NCI-H1417 (cell line): ENCODE measurements around the gene UMAD1.

Experiments
- DNase-seq, 3 experiments: peaks; one replicate each; lab custom pipeline; 2025; lab: John Stamatoyannopoulos, UW

Gene UMAD1

GRCh38 chr7:7764520-7765396 is 124.2 kb downstream of the UMAD1 start:
- DNase-seq: no peak

DNA sequence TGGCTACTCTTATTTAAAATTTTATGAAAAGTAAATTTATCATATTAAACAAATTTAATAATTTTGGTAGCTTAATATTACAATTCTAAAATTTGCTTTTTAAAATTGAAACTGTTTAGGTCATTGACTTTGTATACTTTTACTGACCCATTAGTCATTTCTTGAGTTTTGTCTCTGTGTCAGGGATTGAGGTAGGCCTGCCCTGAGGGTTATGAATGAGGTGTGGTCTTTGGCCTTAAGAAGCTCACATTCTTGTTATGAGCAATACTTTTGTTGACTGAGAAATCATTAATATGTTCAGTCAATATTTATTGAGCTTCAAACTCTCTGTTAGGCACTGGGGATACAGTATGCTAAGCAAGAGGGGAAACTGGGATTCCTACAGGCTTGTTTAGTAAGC is 124.9 kb downstream of the UMAD1 start:
- no peak for DNase-seq

- no peak for DNase-seq
These were observed 126.1 kb downstream of the UMAD1 start for GRCh38 chr7:7766671-7767070.

DNA sequence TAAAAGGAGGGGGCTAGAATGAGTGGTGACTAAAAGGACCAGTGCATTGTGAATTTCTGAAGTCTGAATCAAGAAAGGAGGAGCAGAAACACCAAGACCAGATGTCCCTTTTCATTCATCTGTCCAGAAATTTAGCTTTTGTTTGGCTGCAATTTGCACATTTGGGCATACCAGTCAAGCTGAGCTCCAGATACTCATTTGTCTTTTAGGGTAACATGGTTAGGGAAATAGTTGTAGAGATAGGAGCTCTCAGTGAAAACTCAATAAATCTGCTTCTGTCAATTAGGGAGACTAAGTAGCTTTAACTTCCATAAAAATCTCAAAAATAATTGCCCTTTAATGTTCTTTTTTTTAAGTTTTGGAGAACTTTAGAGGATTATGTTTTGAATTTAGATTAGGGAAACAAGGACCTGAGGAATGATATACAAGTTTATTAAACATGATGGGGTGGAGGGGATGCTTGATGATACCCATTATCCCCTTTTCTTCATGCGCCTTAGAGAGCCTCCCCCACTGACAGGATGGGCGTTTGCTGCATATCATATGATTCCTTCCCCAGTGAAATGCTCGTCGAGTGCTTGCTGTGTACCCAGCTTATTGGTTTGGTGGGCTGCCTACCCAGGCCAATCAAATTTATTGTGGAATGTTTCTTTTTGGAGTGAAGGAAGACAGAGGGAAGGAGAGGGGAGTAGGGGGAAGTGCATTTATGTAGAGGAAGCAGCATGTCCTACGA is 128.6 kb downstream of the UMAD1 start:
- DNase-seq: no peak

DNA sequence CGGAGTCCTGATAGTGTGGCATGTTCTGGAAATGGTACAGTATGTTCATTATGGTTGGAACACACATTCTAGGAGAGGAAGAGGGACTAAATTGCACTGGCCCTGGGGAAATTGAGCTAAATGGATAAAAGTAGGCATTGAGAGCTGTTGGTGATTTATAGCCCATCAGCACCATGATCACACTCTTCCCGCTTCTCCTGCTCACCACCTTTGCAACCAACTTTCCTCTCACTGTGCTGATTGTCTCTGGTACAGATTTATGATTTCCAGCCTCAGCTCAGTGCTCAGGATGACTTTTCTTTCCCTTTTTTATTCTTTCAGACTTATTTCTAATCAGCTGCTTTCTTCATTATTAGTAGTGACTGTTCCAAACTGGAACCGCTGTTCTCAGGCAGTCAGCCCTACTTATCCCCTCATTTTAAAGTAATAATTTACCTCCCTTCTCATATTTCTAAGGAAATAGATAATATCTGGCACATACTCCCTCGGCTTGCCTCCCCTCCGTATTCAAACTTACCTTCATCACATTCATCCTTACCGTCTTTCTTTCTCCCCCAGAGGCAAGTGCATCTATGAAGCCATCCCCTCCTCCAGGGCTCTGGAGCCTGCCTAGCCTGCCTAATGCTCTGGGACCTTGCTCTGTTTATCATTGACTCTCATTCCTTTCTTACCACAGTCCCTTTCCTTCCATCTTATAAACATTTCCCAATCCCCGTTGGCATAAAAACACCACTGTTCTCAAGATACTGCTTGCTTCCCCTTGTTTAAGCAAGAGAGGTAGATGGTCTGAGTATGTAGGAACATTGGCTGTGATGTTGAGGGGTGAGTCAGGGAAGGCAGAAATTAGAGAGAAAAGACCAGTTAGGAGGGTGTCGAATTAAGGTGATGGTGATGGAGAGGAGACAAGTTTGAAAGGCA is 129.4 kb downstream of the UMAD1 start:
- DNase-seq: peak in 1 of 3 experiments; percentile 20

DNA sequence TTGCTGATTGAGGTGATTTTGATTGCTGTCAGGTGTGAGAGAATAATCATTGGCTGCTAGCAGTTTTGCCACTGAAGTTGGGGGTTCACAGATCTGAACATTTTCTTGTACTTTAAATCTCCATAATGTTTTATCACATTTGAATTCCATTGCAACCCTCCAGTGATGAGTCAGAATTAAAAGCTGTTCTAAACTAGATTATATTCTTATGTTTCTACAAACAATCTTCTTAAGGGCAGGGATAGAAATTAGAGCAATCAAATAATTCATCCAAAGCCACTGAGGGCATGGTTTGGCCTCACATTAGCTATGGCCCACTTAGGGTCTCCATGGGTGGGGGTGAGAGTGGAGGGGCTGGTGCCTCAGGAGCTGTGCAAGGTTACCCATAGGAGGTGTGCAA is 130.9 kb downstream of the UMAD1 start:
- DNase-seq: no peak

DNA sequence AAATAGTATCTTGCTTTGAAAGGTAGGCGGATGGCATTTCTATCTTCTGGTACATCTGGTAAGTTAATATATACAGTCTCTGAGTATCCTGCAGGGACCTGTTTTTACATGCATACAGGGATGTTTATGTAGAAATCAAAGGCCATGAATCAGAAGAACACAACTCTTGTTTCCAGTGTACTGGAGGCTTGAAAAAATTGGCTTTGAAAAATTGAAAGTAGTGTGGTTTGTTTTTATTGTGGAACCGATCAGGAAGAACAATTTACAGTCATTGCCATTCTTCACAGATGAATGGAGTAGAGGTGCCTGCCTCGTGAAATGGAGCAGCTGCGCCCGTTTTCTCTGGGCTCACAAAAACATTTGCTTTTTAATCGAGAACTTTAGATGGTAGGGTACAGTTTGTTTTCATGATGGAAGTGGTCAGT is 131.9 kb downstream of the UMAD1 start:
- peak; percentile 55 to 78 (median 55) for DNase-seq

DNA sequence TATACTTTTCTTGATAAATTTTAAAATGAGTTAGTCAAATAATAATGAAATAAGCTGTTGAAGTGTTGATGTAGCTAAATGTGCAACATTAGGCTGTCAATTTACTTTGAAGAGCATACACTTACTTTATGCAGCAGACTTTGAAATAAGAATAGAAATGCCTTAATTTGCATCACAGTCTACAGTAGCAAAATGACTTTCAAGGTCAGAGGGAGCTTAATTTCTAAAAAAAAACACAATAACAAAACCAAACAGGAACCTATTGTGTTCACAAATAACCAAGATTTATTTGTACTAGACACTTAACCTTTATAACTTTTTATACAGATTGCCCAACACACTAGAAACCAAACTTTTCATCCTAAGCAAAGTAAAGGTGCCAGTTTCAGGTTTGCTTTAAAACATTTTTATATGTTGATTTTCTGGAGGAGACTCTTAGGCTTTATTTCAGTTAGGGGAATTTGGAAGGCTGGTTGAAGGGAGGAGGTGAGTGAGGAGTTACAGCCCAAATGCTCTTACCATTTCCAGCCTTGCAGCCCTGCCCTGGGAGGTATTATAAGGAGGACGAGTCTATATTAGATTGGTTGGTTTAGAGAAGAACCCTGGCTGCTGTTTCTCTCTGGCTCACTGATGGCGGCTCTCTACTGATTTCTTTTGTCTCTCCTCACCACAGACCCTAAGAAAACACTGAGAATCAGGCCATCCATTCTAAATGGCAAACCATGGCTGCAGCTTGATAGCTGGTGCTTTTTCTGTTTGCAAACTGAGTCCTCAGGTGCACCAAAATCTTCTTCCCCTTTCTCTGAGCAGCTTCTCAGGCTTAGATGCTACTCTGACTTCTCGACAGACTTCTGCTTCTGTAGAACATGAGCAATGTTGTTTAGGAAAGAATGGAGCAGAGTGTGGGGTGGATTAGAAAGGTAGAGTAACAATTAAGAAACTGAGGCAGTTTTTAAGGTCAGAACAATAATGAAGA is 133.1 kb downstream of the UMAD1 start:
- peak in 1 of 3 experiments; percentile 39 for DNase-seq

- no peak for DNase-seq
These were observed 139.3 kb downstream of the UMAD1 start for GRCh38 chr7:7779888-7780287.

DNA sequence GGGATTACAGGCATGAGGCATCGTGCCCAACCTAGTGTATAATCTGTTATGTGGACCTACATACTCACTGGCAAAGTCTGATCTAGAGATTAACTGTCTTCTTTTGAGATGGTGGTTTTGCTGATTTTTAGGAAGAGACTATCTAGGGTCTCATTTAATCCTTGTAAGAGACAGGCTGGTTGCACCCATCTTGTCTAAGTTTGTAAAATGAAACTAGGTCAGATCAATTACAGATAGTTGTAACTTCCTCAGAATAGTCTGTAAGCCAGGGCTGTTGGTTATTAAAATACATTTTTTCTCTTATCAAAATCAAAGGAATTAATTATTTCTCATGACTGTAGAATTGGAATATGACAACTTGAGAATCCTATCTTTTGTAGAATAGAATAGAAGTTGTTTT is 142.4 kb downstream of the UMAD1 start:
- DNase-seq: no peak

- no peak for DNase-seq
These were observed 144.9 kb downstream of the UMAD1 start for GRCh38 chr7:7785344-7785973.

DNA sequence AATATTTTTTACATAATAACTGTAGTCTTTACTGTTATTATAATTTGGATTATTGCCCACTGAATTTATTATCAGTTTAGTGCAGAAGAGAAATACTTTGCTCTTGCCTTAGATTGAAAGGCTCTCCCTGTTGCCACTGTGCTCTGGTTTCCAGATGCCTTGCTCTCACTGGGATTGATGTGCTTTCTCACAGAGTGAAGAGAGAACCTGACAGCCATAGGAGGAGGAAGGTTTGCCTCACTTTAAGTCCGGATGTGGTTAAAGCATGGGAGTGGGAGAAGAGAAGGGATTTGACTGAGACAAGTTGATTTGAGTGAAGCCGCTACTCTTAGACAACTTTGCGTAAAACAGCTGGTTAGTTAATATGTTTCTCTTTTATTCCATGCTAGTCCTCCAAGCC is 146.0 kb downstream of the UMAD1 start:
- DNase-seq: no peak

DNA sequence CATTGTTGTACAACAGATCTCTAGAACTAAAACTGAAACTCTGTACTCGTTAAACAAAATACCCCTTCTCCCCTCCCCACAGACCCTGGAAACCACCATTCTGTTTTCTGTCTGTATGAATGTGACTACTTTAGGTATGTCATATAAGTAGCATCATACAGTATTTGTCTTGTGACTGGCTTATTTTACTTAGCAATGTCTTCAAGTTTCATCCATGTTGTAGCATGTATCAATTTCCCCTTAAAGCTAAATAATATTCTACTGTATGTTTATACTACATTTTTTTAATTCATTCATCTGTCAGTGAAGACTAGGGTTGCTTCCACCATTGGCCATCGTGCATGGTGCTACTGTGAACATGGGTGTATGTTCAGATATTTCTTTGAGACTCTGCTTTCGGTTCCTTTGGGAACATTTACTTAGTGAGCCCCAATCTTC is 149.0 kb downstream of the UMAD1 start:
- no peak for DNase-seq

DNA sequence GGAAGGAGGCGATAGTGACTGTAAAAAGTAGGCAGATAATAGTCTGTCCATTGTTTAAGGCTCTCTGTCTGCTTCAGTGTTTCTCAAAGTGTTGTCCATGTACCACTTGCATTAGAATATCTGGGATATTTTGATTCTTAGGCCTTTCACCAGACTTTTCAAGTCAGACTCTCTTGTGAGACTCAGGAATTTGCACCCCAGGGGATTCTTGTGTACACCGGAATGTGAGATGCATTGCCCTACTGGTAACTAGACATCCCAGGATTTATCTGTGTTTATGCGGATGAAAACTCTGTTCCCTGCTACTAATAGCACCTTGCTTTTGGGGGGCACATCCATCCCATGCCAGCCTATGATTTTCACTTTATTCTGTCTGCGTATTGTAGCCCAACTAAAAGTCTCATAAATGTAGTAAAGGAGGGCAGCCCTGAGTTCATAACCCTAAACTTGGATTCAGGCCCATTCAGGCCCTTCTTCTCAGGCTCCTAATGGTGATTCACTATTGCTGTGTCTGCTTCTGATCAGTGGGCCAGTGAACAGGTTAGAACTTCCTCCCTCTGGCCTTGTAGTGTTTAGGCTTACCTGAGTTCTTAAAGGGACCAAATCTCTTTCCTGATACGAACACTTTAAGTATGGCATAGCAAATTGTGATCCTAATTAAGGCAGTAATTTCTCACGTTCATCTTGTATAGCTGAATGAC is 149.6 kb downstream of the UMAD1 start:
- DNase-seq: no peak

DNA sequence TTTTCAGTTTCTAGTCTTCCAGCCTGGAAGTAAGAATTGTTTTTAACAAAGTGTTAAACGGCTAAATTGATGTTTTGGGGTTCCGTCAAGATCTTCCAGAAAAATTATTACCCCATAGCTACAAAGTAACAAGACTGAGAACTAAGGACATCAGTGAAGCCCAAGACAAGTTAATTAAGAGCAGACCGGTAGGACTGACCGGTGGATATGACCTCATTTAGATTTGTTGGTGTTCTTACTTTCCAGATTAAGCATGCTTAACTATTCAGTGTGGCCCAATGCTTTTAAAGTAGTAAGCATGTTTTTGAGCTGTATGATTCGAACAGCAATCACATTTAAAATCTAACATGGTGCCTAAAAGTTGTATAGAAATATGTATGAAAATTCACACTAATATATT is 151.0 kb downstream of the UMAD1 start:
- DNase-seq: no peak

GRCh38 chr7:7792056-7792455 is 151.5 kb downstream of the UMAD1 start:
- no peak for DNase-seq

DNA sequence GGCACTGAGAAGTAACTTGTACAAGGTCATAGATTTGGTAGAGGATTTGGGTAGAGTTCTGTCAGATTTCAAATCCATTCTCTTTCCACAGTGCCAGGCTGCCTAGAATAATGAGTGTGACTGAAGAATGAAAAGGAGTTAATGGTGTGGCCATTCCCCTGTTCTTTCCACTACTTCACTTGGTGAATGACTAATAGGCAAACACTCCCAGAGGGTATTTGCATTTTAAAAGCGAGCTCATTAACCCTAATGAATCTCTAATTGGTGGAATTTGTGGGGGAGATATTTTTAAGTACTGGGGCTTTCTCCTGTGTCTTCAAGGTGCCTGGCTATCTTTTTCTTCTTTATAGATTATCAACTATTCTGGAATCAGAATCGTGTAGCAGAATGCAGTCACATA is 152.7 kb downstream of the UMAD1 start:
- no peak for DNase-seq

DNA sequence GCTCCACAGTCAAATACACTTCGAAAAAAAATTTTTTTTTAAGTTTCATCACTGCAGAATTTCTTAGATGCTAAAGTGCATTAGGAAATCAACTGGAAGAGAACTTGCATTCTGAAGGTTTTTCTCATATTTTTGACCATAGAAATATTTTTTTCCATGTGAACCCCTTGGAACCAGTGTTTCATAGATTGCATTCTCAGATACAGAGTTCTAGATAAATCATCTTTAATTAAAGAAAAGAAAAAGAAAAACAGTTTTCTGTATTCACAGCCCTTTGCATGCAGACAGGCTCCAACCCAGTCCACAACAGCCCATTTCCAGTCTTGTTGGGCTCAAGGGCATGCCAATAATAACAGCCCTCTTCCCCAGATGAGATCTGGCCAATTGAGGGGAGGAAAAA is 153.4 kb downstream of the UMAD1 start:
- no peak for DNase-seq

DNA sequence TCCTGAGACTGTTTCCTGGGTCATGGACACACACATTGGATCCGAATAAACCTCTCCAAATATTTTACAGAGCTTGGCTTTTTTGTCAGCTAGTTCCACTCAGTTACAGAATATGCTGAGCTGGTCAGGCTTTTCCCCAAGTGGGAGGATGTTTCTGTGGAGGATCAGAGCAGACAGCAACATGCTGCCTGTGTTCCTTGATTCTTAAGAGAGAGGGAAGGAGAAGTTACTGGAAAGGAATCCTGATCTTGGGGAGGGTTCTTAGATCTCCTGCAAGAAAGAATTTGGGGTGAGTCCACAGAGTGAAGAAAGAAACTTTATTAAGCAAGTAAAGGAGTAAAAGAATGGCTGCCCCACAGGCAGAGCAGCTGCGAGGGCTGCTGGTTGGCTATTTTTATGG is 154.7 kb downstream of the UMAD1 start:
- no peak for DNase-seq

- no peak for DNase-seq
These were observed 155.1 kb downstream of the UMAD1 start for GRCh38 chr7:7795630-7796121.
